Femur (tissue), 1 donor: ENCODE data around the gene GBX1.

Source experiments
- DNase-seq: peaks from one replicate; pipeline ENCODE4 v3.0.0-alpha.2; 2017

Gene GBX1

GRCh38 chr7:151110941-151111645, 56.4 kb downstream of the GBX1 start:
- peak; percentile 84 for DNase-seq

GRCh38 chr7:151110236-151110940, 57.1 kb downstream of the GBX1 start:
- no peak for DNase-seq

GRCh38 chr7:151109094-151110048, 58.1 kb downstream of the GBX1 start:
- no peak for DNase-seq

GRCh38 chr7:151107882-151108281, 59.6 kb downstream of the GBX1 start:
- DNase-seq, result no peak

- peak; percentile 69 for DNase-seq
Observed at GRCh38 chr7:151104411-151105235, 62.9 kb downstream of the GBX1 start.

- DNase-seq, result no peak
Observed at GRCh38 chr7:151103973-151104372, 63.5 kb downstream of the GBX1 start.

- DNase-seq, result no peak
Observed at GRCh38 chr7:151102991-151103390, 64.5 kb downstream of the GBX1 start.

GRCh38 chr7:151101621-151102396, 65.7 kb downstream of the GBX1 start:
- DNase-seq, result no peak

- no peak for DNase-seq
Observed at GRCh38 chr7:151100921-151101320, 66.6 kb downstream of the GBX1 start.

- DNase-seq, result no peak
Observed at GRCh38 chr7:151099486-151100211, 67.8 kb downstream of the GBX1 start.
